ENCODE results near the gene UBALD1.

DNA sequence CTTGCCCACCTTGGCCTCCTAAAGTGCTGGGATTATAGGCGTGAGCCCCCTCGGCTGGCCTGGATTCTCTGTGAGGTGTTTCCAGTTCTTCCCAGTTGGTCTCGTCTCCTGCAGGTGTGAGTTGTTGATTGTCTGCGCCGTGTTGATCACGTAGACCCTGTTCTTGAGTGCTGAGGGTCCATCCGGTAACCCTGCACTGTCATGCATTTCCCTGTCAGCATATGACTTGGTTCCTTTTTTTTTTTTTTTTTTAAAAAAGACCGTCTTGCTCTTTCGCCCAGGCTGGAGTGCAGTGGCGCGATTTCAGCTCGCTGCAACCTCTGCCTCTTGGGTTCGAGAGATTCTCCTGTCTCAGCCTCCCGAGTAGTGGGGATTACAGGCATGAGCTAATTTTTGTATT lies 27.2 kb upstream of the UBALD1 start:
- TF ChIP-seq ELF4 (IDR thresholded peaks at IDR 0.05): no peak
- no peak for TF ChIP-seq SUZ12 (IDR thresholded peaks at IDR 0.05)
- no peak for TF ChIP-seq ARNT (IDR thresholded peaks at IDR 0.05)
- TF ChIP-seq HDGF (IDR thresholded peaks at IDR 0.05; ENCODE audit: borderline replicate concordance): no peak
- TF ChIP-seq BHLHE40 (IDR thresholded peaks at IDR 0.05; ENCODE audit: borderline replicate concordance): no peak
- TF ChIP-seq, protein P1, sequence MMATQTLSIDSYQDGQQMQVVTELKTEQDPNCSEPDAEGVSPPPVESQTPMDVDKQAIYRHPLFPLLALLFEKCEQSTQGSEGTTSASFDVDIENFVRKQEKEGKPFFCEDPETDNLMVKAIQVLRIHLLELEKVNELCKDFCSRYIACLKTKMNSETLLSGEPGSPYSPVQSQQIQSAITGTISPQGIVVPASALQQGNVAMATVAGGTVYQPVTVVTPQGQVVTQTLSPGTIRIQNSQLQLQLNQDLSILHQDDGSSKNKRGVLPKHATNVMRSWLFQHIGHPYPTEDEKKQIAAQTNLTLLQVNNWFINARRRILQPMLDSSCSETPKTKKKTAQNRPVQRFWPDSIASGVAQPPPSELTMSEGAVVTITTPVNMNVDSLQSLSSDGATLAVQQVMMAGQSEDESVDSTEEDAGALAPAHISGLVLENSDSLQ (IDR thresholded peaks at IDR 0.05): no peak
- no peak for TF ChIP-seq FOXM1 (IDR thresholded peaks at IDR 0.05; ENCODE audit: borderline replicate concordance)

All from HEK293T (cell line).